Measurements from ENCODE around the gene CPE. TPM values are rescaled to one million over a fixed set of nuclear protein-coding genes. Genes with fewer than 3 reads are reported as not detected.
"Not testable (repeated sequence)": the region's sequence is repeated elsewhere in the genome, so short reads cannot be mapped to it uniquely, and the experiment has no call there.

Gene CPE
- total RNA-seq, 4 donors from 2014 or later = 7.5 to 29.1 (median 12.3) TPM

DNA sequence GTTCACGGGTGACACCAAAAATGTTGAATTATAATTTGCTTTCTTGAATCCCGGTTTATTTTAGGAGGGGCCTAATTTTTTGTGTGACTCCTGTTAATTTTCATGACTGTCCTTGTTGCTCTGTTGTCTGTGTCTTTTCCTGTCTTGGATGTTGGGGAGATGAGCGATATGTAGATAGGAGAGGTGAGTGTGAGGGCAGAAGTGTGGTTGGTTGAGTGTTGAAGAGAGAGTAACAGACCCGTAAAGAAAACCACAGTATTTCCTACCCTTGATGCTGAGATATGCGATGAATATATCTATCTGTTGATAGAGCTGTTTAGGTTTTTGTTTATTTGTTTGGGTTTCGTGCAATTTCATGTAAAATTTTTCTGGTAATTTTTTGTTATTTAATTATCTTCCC is 70.5 kb downstream of the CPE start:
- Histone ChIP-seq H3K4me1 (no peaks in the 10 kb centered on the region), H3K9me3 (no peaks in the 10 kb centered on the region), H3K27me3 (no peaks in the 10 kb centered on the region), H3K36me3 (no peaks in the 10 kb centered on the region), H3K27ac (no peak overlapping the region), H3K4me3 (no peak overlapping the region)
- no peak for DNase-seq
- no peak for TF ChIP-seq POLR2AphosphoS5 (IDR thresholded peaks at IDR 0.05)
- TF ChIP-seq, protein P1, sequence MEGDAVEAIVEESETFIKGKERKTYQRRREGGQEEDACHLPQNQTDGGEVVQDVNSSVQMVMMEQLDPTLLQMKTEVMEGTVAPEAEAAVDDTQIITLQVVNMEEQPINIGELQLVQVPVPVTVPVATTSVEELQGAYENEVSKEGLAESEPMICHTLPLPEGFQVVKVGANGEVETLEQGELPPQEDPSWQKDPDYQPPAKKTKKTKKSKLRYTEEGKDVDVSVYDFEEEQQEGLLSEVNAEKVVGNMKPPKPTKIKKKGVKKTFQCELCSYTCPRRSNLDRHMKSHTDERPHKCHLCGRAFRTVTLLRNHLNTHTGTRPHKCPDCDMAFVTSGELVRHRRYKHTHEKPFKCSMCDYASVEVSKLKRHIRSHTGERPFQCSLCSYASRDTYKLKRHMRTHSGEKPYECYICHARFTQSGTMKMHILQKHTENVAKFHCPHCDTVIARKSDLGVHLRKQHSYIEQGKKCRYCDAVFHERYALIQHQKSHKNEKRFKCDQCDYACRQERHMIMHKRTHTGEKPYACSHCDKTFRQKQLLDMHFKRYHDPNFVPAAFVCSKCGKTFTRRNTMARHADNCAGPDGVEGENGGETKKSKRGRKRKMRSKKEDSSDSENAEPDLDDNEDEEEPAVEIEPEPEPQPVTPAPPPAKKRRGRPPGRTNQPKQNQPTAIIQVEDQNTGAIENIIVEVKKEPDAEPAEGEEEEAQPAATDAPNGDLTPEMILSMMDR (IDR thresholded peaks at IDR 0.05) = no peak
- no peak for TF ChIP-seq EP300 (IDR thresholded peaks at IDR 0.05; ENCODE audit: low read depth)
- no peak for TF ChIP-seq POLR2A (IDR thresholded peaks at IDR 0.05)
- 85 to 89% methylated on average over 6 of the region's 6 CpGs for WGBS, 2 donors (ENCODE audit: low coverage in 1 of 2)
- intact Hi-C loops (cut with DNase I; ENCODE audit: low total_unique reads) (no loop called here), in situ Hi-C loops (cut with MboI; ENCODE audit: low pct_ligation_motif_present in 1 of 4, low pct_unique_long_range_greater_than_20kb in 1 of 4, low sequenced_read_pairs in 3 of 4) (no loop called here)

DNA sequence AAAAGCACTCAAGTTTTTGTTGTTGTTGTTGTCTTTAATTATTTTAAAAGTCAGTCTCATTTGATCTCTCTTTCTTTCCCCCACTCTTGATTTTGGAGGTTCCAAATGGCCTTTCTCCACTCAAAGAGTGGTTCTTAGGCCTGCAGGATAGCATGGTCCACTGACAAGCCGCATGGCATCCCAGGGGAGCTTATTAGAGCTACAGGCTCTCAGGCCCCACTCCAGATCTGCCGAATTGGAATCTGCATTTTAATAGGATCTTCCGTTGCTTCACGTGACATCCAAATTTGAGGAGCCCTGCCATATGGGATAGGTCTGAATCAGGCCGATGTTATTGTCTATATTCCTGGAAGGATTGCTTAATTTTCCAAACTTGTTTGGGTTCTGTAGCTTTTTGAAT is 72.1 kb downstream of the CPE start:
- in situ Hi-C loops (cut with MboI; ENCODE audit: low pct_ligation_motif_present in 1 of 4, low pct_unique_long_range_greater_than_20kb in 1 of 4, low sequenced_read_pairs in 3 of 4) = loop anchor here in 1 of 4 donors (25.0 kb wide), 1 partner anchor 89 kb away; no protein-coding TSS in a partner anchor
- H3K27me3 ChIP-seq = no peaks in the 10 kb centered on the region
- no peak overlapping the region for H3K4me3 ChIP-seq
- H3K4me1 ChIP-seq = no peaks in the 10 kb centered on the region
- no peak for TF ChIP-seq POLR2A (IDR thresholded peaks at IDR 0.05)
- TF ChIP-seq POLR2AphosphoS5 (IDR thresholded peaks at IDR 0.05) = no peak
- TF ChIP-seq, protein P1 (IDR thresholded peaks at IDR 0.05) = no peak
- TF ChIP-seq EP300 (IDR thresholded peaks at IDR 0.05; ENCODE audit: low read depth) = no peak
- no peak for DNase-seq
- no peak overlapping the region for H3K27ac ChIP-seq
- no peaks in the 10 kb centered on the region for H3K9me3 ChIP-seq
- no peaks in the 10 kb centered on the region for H3K36me3 ChIP-seq
- WGBS, 2 donors (ENCODE audit: low coverage in 1 of 2) = 94 to 100% methylated on average over 3 to 5 of the region's 5 CpGs
- intact Hi-C loops (cut with DNase I; ENCODE audit: low total_unique reads) = no loop called here

DNA sequence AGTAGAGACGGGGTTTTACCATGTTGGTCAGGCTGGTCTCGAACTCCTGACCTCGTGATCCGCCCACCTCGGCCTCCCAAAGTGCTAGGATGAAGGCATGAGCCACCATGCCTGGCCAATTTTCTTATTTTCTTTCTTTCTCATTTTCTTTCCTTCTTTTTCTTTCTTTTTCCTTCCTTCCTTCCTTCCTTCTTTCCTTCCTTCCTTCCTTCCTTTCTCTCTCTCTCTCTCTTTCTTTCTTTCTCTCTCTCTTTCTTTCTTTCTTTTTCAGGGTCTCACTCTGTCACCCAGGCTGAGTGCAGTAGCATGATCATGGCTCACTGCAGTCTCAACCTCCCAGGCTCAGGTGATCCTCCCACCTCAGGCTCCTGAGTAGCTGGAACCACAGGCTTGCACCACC is 74.3 kb downstream of the CPE start:
- H3K9me3 ChIP-seq; intact Hi-C loops (cut with DNase I; ENCODE audit: low total_unique reads); H3K36me3 ChIP-seq; H3K4me3 ChIP-seq; H3K4me1 ChIP-seq; H3K27ac ChIP-seq; DNase-seq; H3K27me3 ChIP-seq: not testable (repeated sequence)
- 83 to 87% methylated on average over 5 of the region's 5 CpGs for WGBS, 2 donors (ENCODE audit: low coverage in 1 of 2)
- in situ Hi-C loops (cut with MboI; ENCODE audit: low pct_ligation_motif_present in 1 of 4, low pct_unique_long_range_greater_than_20kb in 1 of 4, low sequenced_read_pairs in 3 of 4) = loop anchor here in 1 of 4 donors (25.0 kb wide), 1 partner anchor 91 kb away; no protein-coding TSS in a partner anchor

DNA sequence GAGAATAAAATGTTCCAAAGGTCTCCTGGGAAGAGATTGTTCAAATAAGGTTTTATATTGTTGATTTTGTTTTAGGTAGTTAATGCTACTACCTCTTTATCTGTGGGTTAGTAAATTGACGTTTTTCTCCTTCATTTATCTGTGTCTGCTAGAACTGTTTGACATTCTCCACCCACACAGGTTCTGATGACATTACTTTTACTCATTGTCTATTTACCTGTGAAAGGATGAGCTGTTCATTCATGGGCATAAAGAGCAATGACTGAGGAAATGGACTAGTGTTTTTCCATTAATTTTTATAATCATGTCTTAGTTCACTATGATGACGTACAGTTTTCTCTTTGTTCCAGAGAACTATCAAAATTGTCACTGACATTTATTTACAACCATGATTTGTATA is 75.6 kb downstream of the CPE start:
- 57 to 61% methylated on average over 2 of the region's 2 CpGs for WGBS, 2 donors (ENCODE audit: low coverage in 1 of 2)
- Histone ChIP-seq H3K27me3 (no peaks in the 10 kb centered on the region), H3K4me1 (no peaks in the 10 kb centered on the region), H3K27ac (no peak overlapping the region), H3K9me3 (no peaks in the 10 kb centered on the region), H3K4me3 (no peak overlapping the region), H3K36me3 (no peaks in the 10 kb centered on the region)
- in situ Hi-C loops (cut with MboI; ENCODE audit: low pct_ligation_motif_present in 1 of 4, low pct_unique_long_range_greater_than_20kb in 1 of 4, low sequenced_read_pairs in 3 of 4) (loop anchor here in 1 of 4 donors (25.0 kb wide), 1 partner anchor 92 kb away; no protein-coding TSS in a partner anchor), intact Hi-C loops (cut with DNase I; ENCODE audit: low total_unique reads) (no loop called here)
- no peak for DNase-seq
- no peak for TF ChIP-seq EP300 (IDR thresholded peaks at IDR 0.05; ENCODE audit: low read depth)

DNA sequence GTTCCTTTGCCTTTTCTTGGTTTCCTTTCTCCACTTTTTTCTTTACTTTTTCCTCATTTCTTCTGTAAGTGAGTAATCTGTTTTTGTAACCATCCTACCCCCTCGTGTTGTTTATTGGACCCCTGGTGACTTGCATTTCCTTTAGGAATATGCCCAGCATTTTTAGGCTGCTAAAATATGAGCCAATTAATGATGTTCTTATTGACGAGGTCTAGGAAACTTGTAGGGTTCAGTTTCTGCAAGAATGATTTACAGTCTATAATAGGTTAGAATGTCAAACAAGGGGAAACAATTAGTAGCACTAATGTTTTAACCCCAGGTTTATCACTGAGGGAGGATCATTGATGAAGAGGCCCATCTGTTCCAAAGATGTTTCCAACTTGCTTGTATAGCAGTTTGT is 79.0 kb downstream of the CPE start:
- 50 to 53% methylated on average over 2 of the region's 2 CpGs for WGBS, 2 donors (ENCODE audit: low coverage in 1 of 2)
- no peaks in the 10 kb centered on the region for H3K36me3 ChIP-seq
- intact Hi-C loops (cut with DNase I; ENCODE audit: low total_unique reads) (no loop called here), in situ Hi-C loops (cut with MboI; ENCODE audit: low pct_ligation_motif_present in 1 of 4, low pct_unique_long_range_greater_than_20kb in 1 of 4, low sequenced_read_pairs in 3 of 4) (loop anchor here in 1 of 4 donors (25.0 kb wide), 1 partner anchor 95 kb away; no protein-coding TSS in a partner anchor)
- H3K27ac ChIP-seq = no peak overlapping the region
- H3K4me1 ChIP-seq = peaks cover 0 to 3% (median 0%) of the 10 kb centered on the region in 4 donors
- no peaks in the 10 kb centered on the region for H3K27me3 ChIP-seq
- H3K4me3 ChIP-seq = no peak overlapping the region
- no peaks in the 10 kb centered on the region for H3K9me3 ChIP-seq
- DNase-seq = no peak
- TF ChIP-seq EP300 (IDR thresholded peaks at IDR 0.05; ENCODE audit: low read depth) = no peak
- TF ChIP-seq, protein P1 (IDR thresholded peaks at IDR 0.05) = no peak
- no peak for TF ChIP-seq POLR2AphosphoS5 (IDR thresholded peaks at IDR 0.05)
- no peak for TF ChIP-seq POLR2A (IDR thresholded peaks at IDR 0.05)

All from transverse colon (tissue), 4 donors.